ENCODE measurements around the gene ZFP36L1. TPM values are rescaled to one million over a fixed set of nuclear protein-coding genes. Genes with fewer than 3 reads are reported as not detected.

ZFP36L1 gene
- total and polyA plus RNA-seq, 7 donors: 26.6 to 413 (median 217) TPM

DNA sequence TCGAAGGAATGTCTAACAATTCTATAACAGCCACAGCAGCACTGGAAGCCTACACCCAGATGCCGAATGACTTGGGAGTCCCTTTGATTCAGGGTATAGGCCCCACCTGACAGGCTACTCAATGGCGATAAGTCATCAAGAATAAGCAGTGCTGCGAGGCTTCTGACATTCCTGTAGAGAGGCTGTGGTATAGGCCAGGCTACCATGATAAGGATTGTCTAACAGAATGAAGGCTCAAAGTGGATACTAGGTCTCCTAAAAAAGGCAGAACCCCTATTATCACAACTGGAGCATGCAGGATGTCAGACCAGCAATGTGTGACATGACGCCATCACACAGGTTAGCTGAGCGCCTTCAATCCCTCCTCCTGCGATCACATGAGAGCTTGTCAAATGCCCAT, 53.2 kb downstream of the ZFP36L1 start:
- intact Hi-C loops (cut with DNase I): no loop called here
- peaks cover 0 to 30% (median 23%) of the 10 kb centered on the region in 4 donors for H3K4me1 ChIP-seq
- no peaks in the 10 kb centered on the region for H3K9me3 ChIP-seq
- no peaks in the 10 kb centered on the region for H3K36me3 ChIP-seq
- no peak for TF ChIP-seq CTCF (IDR thresholded peaks at IDR 0.05)
- no peak for TF ChIP-seq POLR2AphosphoS5 (IDR thresholded peaks at IDR 0.05)
- no peak for TF ChIP-seq EP300 (IDR thresholded peaks at IDR 0.05)
- no peak for TF ChIP-seq POLR2A (IDR thresholded peaks at IDR 0.05)
- H3K27ac ChIP-seq: no peak overlapping the region
- no peaks in the 10 kb centered on the region for H3K27me3 ChIP-seq
- no peak overlapping the region for H3K4me3 ChIP-seq
- WGBS, 2 donors: 91 to 96% methylated on average over 7 of the region's 7 CpGs
- no peak for DNase-seq

- H3K4me1 ChIP-seq: peaks cover 0 to 35% (median 23%) of the 10 kb centered on the region in 4 donors
- no peak overlapping the region for H3K4me3 ChIP-seq
- no peak overlapping the region for H3K27ac ChIP-seq
- 94% methylated on average over 4 of the region's 4 CpGs for WGBS, 2 donors
- H3K9me3 ChIP-seq: no peaks in the 10 kb centered on the region
- intact Hi-C loops (cut with DNase I): no loop called here
- DNase-seq: no peak
- no peaks in the 10 kb centered on the region for H3K36me3 ChIP-seq
- TF ChIP-seq POLR2A (IDR thresholded peaks at IDR 0.05) (no peak), POLR2AphosphoS5 (IDR thresholded peaks at IDR 0.05) (no peak), EP300 (IDR thresholded peaks at IDR 0.05) (no peak), CTCF (IDR thresholded peaks at IDR 0.05) (no peak)
- H3K27me3 ChIP-seq: no peaks in the 10 kb centered on the region
Observed at GRCh38 chr14:68738559-68738958, 54.3 kb downstream of the ZFP36L1 start.

Other genes with a start within 250 kb of the ZFP36L1 start
- 1,000 to 10,000 TPM in 1 of 4 donors, 100 to 1,000 TPM in 3; 372 to 1,069 (median 688) TPM for gene ACTN1, start 186.2 kb upstream of the ZFP36L1 start, total RNA-seq
- gene ACTN1, start 186.2 kb upstream of the ZFP36L1 start, polyA plus RNA-seq: 10 to 100 TPM; 20.1 to 98.1 (median 24.0) TPM